Activated CD4-positive, alpha-beta T cell treated with anti-CD3 and anti-CD28 coated beads, Interleukin-2, Interleukin-4, amounts not matched to agents 100 ng/mL and 50 ng/mL, durations not matched to agents 16 hours and 8 hours (primary cell): ENCODE results near the gene GTSE1.
A peak's percentile ranks its signal among the peaks of the same experiment; 100 is the strongest.

ENCODE experiments used
- DNase-seq: peaks from one replicate; pipeline ENCODE4 v3.0.0-alpha.2; 2020; ENCODE audit warnings: low spot score

GTSE1 gene

GRCh38 chr22:46366801-46367706 is 70.4 kb downstream of the GTSE1 start:
- DNase-seq = no peak

- peak; percentile 67 for DNase-seq
Observed at GRCh38 chr22:46367707-46368191, 71.1 kb downstream of the GTSE1 start.

GRCh38 chr22:46368422-46368821 is 71.8 kb downstream of the GTSE1 start:
- no peak for DNase-seq

GRCh38 chr22:46368871-46369715 is 72.4 kb downstream of the GTSE1 start:
- DNase-seq = no peak

GRCh38 chr22:46369716-46370583 is 73.3 kb downstream of the GTSE1 start:
- no peak for DNase-seq

GRCh38 chr22:46370584-46371291 is 74.1 kb downstream of the GTSE1 start:
- no peak for DNase-seq

- no peak for DNase-seq
Observed at GRCh38 chr22:46371623-46372226, 75.1 kb downstream of the GTSE1 start.

- no peak for DNase-seq
Observed at GRCh38 chr22:46372686-46373085, 76.0 kb downstream of the GTSE1 start.

GRCh38 chr22:46373159-46373558 is 76.5 kb downstream of the GTSE1 start:
- DNase-seq = no peak

- DNase-seq = no peak
Observed at GRCh38 chr22:46373921-46374662, 77.4 kb downstream of the GTSE1 start.

- DNase-seq = no peak
Observed at GRCh38 chr22:46374663-46375474, 78.2 kb downstream of the GTSE1 start.

GRCh38 chr22:46376111-46376510 is 79.4 kb downstream of the GTSE1 start:
- no peak for DNase-seq

GRCh38 chr22:46376908-46377524 is 80.3 kb downstream of the GTSE1 start:
- no peak for DNase-seq

- no peak for DNase-seq
Observed at GRCh38 chr22:46377525-46378425, 81.1 kb downstream of the GTSE1 start.

- no peak for DNase-seq
Observed at GRCh38 chr22:46378426-46379065, 81.9 kb downstream of the GTSE1 start.

GRCh38 chr22:46379066-46379930 is 82.6 kb downstream of the GTSE1 start:
- DNase-seq = no peak
